ENCODE results near the gene TECPR2.

GRCh38 chr14:102506626-102506925 lies 143.8 kb downstream of the TECPR2 start:
- no peak for TF ChIP-seq CTCF (IDR thresholded peaks at IDR 0.05)
- TF ChIP-seq POLR2A (IDR thresholded peaks at IDR 0.05) = no peak

Measured in body of pancreas (tissue), 4 donors.